Measurements from ENCODE around the gene KHK. TPM values are rescaled to one million over a fixed set of nuclear protein-coding genes. Genes with fewer than 3 reads are reported as not detected.

The KHK gene
- total and polyA plus RNA-seq, 12 donors, result 0.32 to 4.6 (median 2.2) TPM

DNA sequence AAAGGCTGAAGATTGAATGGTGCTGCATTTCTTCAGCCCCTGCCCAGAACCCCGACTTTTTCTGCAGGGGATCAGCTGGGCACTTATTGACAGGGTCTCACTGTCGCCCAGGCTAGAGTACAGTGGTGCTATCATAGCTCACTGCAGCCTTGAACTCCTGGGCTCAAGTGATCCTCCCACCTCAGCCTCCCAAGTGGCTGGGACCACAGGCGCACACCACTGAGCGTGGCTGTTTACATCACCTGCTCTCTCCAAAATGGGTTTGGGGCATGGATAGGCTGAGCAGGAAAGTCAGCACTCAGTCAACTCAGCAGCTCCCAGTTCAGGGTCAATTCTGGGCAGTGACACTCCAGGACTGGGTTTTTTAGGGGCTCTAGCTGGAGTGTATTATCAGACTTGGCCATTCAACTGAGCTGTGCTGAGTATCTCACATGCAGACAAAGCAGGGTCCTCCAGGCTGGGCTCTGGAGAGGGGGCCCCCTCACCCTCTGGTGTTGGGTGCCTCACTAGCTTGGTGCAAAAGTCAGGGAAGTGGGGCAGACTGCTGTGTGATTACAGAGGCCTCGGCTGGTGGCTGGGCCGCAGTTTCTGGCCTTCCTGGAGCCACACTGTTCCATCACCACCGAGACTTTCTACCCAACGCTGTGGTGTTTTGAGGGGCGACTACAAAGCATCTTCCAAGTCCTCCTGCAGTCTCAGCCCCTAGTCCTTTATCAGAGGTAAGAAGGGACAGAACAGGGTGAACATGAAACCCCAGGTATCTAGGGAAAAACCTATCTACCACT lies 41.5 kb downstream of the KHK start:
- Histone ChIP-seq H3K27ac (no peak overlapping the region), H3K27me3 (no peaks in the 10 kb centered on the region), H3K9me3 (no peaks in the 10 kb centered on the region), H3K4me1 (peaks cover 0 to 22% (median 14%) of the 10 kb centered on the region in 9 donors), H3K4me3 (no peak overlapping the region), H3K36me3 (peaks cover 0 to 42% (median 28%) of the 10 kb centered on the region in 9 donors)
- no peak for DNase-seq
- intact Hi-C loops (cut with DNase I), result no loop called here
- WGBS, 2 donors, result 90 to 92% methylated on average over 9 of the region's 9 CpGs
- no peak for ATAC-seq
- TF ChIP-seq CTCF (IDR thresholded peaks at IDR 0.05), result no peak

DNA sequence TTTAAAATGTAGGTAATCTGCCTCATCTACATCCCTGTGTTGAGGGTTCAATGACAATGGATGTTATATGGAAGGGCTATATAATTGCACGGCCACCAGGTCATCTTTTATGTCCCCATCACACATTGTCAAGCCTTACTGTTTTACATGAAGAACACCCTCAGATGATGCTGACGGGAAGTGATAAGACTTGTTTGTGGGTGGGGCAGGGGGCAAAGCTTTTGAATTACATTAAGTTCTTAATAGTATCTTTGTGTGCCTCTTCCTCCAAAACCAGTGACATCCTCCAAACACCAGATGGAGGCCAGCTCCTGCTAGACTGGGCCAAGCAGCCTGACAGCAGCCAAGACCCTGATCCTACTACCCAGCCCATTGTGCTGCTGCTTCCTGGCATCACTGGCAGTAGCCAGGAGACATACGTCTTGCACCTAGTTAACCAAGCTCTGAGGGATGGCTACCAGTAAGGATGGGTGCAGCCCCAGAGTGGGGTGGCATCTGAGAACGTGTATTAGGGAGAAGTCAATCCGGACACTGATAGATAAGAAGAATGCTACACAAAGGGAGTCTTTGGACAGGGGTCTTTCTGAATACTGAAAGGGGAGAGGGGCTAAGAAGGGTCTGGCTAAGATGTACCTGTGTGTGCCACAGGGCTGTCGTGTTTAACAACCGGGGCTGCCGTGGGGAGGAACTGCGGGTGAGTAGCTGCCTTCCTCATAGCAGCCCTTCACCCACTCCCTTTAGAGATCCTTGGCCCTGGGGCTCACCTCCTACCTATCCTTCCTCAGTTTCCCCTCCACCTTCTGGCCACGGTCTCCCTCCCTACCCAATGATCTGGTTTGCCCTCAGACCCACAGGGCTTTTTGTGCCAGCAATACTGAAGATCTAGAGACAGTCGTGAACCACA lies 42.3 kb downstream of the KHK start:
- Histone ChIP-seq H3K27me3 (no peaks in the 10 kb centered on the region), H3K27ac (no peak overlapping the region), H3K4me3 (no peak overlapping the region), H3K4me1 (peaks cover 5 to 23% (median 14%) of the 10 kb centered on the region in 9 donors), H3K36me3 (peaks cover 0 to 43% (median 28%) of the 10 kb centered on the region in 9 donors), H3K9me3 (no peaks in the 10 kb centered on the region)
- no peak for ATAC-seq
- intact Hi-C loops (cut with DNase I), result no loop called here
- TF ChIP-seq CTCF (IDR thresholded peaks at IDR 0.05), result no peak
- DNase-seq, result no peak
- WGBS, 2 donors, result 75 to 80% methylated on average over 11 of the region's 11 CpGs

DNA sequence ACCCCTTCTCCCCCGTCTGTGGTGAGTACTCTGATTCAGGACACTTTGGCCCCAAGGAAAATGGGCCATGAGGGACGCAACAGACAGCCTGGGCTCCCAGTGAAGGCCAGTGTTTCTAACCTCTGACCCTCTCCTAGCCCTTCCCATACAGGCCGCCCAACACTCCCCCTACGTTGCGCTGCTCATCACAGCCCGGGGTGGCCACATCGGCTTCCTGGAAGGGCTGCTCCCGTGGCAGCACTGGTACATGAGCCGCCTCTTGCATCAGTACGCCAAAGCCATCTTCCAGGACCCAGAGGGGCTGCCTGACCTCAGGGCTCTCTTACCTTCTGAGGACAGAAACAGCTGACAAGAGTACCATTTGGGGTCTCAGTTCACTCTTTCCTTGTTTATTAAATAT lies 43.8 kb downstream of the KHK start:
- Histone ChIP-seq H3K36me3 (peaks cover 0 to 43% (median 28%) of the 10 kb centered on the region in 9 donors), H3K9me3 (no peaks in the 10 kb centered on the region), H3K4me3 (no peak overlapping the region), H3K27ac (no peak overlapping the region), H3K4me1 (peaks cover 5 to 24% (median 17%) of the 10 kb centered on the region in 9 donors), H3K27me3 (no peaks in the 10 kb centered on the region)
- DNase-seq (no peak), ATAC-seq (no peak)
- 92 to 93% methylated on average over 10 of the region's 10 CpGs for WGBS, 2 donors
- TF ChIP-seq CTCF (IDR thresholded peaks at IDR 0.05), result no peak
- intact Hi-C loops (cut with DNase I), result loop anchor here in 2 of 10 donors (5.0 kb wide), 2 partner anchors 33 to 222 kb away; no protein-coding TSS in a partner anchor

DNA sequence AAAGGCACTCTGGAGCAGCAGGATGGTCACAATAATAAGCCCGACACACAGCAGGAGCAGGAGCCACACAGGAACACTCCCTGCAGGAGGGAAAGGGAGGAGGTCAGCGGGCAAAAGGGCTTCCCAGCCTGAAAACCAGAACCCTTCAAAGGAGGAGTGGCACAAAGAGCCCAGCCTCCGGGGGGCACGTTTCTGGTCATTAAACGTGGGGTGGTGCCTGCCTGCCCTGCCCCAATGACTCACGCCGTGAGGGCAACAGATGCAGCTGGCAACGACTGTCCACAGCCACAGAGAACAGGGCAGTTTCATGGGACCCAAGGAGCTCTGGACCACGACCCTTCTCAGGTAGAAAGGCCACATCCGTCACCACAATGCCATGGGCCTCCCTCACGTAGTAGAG lies 44.9 kb downstream of the KHK start:
- Histone ChIP-seq H3K4me3 (no peak overlapping the region), H3K27me3 (no peaks in the 10 kb centered on the region), H3K36me3 (peaks cover 0 to 43% (median 28%) of the 10 kb centered on the region in 9 donors), H3K27ac (no peak overlapping the region), H3K4me1 (peaks cover 5 to 19% (median 16%) of the 10 kb centered on the region in 9 donors), H3K9me3 (no peaks in the 10 kb centered on the region)
- WGBS, 2 donors, result 92 to 93% methylated on average over 11 of the region's 11 CpGs
- DNase-seq (no peak), ATAC-seq (no peak)
- intact Hi-C loops (cut with DNase I), result loop anchor here in 2 of 10 donors (5.0 kb wide), 2 partner anchors 34 to 221 kb away; no protein-coding TSS in a partner anchor
- no peak for TF ChIP-seq CTCF (IDR thresholded peaks at IDR 0.05)
